ENCODE results near the gene EIF4E. TPM values are rescaled to one million over a fixed set of nuclear protein-coding genes. Genes with fewer than 3 reads are reported as not detected.

The EIF4E gene
- total RNA-seq, 1 donor from 2014 or later, result 93.0 TPM

Other genes starting within 250 kb of the EIF4E start
- gene METAP1, start 66.6 kb upstream of the EIF4E start, total RNA-seq, result 47.3 and 47.4 TPM in 2 replicates
- gene ADH5, start 159.7 kb upstream of the EIF4E start, total RNA-seq, result 89.9 and 90.1 TPM in 2 replicates
- not detected in 2 replicates for gene ADH4, start 215.2 kb upstream of the EIF4E start, total RNA-seq